ENCODE measurements around the gene OR9Q1. TPM values are rescaled to one million over a fixed set of nuclear protein-coding genes. Genes with fewer than 3 reads are reported as not detected.

Gene OR9Q1
- polyA plus RNA-seq, 1 donor from 2014 or later: not detected

DNA sequence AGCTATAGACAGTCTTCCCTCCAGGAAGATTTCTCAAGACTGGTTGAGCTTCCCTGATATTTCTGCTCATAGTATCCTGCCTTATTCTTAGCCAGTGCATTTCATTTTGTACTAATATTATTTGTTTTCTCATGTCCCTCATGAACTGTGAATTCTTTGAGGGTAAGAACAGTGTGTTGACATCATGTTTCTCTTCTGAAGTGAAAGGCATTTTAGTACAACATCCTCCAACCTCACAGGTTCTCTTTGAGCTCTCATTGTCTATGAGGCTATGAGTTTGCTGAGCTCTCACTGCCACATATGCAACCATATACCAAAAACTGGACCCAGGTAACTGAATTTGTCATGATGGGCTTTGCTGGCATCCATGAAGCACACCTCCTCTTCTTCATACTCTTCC is 7.0 kb downstream of the OR9Q1 start, which contains the start of gene OR6Q1:
Gene OR6Q1 (plus strand): TSS at position 301 of the 400 bp plus-strand sequence. CDS start 0 bp downstream, at position 301.
- Histone ChIP-seq H3K9me2 (ENCODE audit: insufficient read depth, low read length) (no peaks in the 10 kb centered on the region), H3K27me3 (ENCODE audit: insufficient read depth, low read depth, low read length) (no peaks in the 10 kb centered on the region), H4K20me1 (ENCODE audit: insufficient read depth) (no peaks in the 10 kb centered on the region), H3K79me2 (replicated peaks; ENCODE audit: insufficient read depth, low read length) (no peaks in the 10 kb centered on the region), H3K27ac (ENCODE audit: low read length) (no peak within 1 kb of the TSS), H2AFZ (ENCODE audit: low read depth, low read length) (no peak within 1 kb of the TSS), H3K36me3 (ENCODE audit: insufficient read depth, low read length) (no peaks in the 10 kb centered on the region), H3K9me3 (ENCODE audit: low read length) (no peaks in the 10 kb centered on the region), H3F3A (ENCODE audit: insufficient read depth, low read length, poor library complexity, severe bottlenecking) (no peaks in the 10 kb centered on the region), H3K9ac (ENCODE audit: low read length) (no peak within 1 kb of the TSS), H3K4me3 (ENCODE audit: low read length) (no peak within 1 kb of the TSS), H3K4me2 (ENCODE audit: low read length) (no peak within 1 kb of the TSS)
- TF ChIP-seq TAF1 (IDR thresholded peaks at IDR 0.05; ENCODE audit: low read depth) (no peak), SMC3 (conservative IDR thresholded peaks at IDR 0.05; ENCODE audit: poor library complexity) (no peak), POLR2AphosphoS5 (IDR thresholded peaks at IDR 0.05) (no peak), EZH2 (IDR thresholded peaks at IDR 0.05; ENCODE audit: borderline replicate concordance, insufficient read depth, low read length, poor library complexity, severe bottlenecking) (no peak), MXI1 (conservative IDR thresholded peaks at IDR 0.05; ENCODE audit: poor library complexity, severe bottlenecking) (no peak), RAD21 (conservative IDR thresholded peaks at IDR 0.05) (no peak), EP300 (conservative IDR thresholded peaks at IDR 0.05; ENCODE audit: poor library complexity, severe bottlenecking) (no peak)
- TF ChIP-seq, protein P1, sequence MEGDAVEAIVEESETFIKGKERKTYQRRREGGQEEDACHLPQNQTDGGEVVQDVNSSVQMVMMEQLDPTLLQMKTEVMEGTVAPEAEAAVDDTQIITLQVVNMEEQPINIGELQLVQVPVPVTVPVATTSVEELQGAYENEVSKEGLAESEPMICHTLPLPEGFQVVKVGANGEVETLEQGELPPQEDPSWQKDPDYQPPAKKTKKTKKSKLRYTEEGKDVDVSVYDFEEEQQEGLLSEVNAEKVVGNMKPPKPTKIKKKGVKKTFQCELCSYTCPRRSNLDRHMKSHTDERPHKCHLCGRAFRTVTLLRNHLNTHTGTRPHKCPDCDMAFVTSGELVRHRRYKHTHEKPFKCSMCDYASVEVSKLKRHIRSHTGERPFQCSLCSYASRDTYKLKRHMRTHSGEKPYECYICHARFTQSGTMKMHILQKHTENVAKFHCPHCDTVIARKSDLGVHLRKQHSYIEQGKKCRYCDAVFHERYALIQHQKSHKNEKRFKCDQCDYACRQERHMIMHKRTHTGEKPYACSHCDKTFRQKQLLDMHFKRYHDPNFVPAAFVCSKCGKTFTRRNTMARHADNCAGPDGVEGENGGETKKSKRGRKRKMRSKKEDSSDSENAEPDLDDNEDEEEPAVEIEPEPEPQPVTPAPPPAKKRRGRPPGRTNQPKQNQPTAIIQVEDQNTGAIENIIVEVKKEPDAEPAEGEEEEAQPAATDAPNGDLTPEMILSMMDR (IDR thresholded peaks at IDR 0.05; ENCODE audit: poor library complexity, severe bottlenecking): no peak
- TF ChIP-seq, protein P2, sequence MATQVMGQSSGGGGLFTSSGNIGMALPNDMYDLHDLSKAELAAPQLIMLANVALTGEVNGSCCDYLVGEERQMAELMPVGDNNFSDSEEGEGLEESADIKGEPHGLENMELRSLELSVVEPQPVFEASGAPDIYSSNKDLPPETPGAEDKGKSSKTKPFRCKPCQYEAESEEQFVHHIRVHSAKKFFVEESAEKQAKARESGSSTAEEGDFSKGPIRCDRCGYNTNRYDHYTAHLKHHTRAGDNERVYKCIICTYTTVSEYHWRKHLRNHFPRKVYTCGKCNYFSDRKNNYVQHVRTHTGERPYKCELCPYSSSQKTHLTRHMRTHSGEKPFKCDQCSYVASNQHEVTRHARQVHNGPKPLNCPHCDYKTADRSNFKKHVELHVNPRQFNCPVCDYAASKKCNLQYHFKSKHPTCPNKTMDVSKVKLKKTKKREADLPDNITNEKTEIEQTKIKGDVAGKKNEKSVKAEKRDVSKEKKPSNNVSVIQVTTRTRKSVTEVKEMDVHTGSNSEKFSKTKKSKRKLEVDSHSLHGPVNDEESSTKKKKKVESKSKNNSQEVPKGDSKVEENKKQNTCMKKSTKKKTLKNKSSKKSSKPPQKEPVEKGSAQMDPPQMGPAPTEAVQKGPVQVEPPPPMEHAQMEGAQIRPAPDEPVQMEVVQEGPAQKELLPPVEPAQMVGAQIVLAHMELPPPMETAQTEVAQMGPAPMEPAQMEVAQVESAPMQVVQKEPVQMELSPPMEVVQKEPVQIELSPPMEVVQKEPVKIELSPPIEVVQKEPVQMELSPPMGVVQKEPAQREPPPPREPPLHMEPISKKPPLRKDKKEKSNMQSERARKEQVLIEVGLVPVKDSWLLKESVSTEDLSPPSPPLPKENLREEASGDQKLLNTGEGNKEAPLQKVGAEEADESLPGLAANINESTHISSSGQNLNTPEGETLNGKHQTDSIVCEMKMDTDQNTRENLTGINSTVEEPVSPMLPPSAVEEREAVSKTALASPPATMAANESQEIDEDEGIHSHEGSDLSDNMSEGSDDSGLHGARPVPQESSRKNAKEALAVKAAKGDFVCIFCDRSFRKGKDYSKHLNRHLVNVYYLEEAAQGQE (IDR thresholded peaks at IDR 0.05; ENCODE audit: borderline replicate concordance): no peak

DNA sequence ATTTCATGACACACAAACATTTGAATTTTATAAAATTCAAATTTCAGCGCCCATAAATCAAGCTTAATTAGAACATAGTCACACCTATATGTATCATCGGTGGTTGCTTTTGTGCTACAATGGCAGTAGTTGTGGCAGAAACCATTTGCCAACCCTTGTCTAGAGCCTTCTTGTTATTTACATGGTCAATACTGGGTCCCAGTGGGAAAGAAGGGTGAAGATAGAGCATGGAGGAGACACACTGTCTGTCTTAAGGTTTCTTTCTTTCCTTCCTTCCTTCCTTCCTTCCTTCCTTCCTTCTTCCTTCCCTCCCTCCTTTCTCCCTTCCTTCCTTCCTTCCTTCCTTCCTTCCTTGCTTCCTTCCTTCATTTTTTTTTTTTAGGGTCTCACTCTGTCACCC is 10.8 kb downstream of the OR9Q1 start:
- Histone ChIP-seq H3K9ac (ENCODE audit: low read length) (no peak overlapping the region), H3K4me2 (ENCODE audit: low read length) (no peak overlapping the region), H2AFZ (ENCODE audit: low read depth, low read length) (no peak overlapping the region), H3F3A (ENCODE audit: insufficient read depth, low read length, poor library complexity, severe bottlenecking) (no peaks in the 10 kb centered on the region), H4K20me1 (ENCODE audit: insufficient read depth) (no peaks in the 10 kb centered on the region), H3K4me3 (ENCODE audit: low read length) (no peak overlapping the region), H3K79me2 (replicated peaks; ENCODE audit: insufficient read depth, low read length) (no peaks in the 10 kb centered on the region), H3K27me3 (ENCODE audit: insufficient read depth, low read depth, low read length) (no peaks in the 10 kb centered on the region), H3K36me3 (ENCODE audit: insufficient read depth, low read length) (no peaks in the 10 kb centered on the region), H3K9me3 (ENCODE audit: low read length) (no peaks in the 10 kb centered on the region), H3K27ac (ENCODE audit: low read length) (no peak overlapping the region), H3K9me2 (ENCODE audit: insufficient read depth, low read length) (no peaks in the 10 kb centered on the region)
- TF ChIP-seq RAD21 (conservative IDR thresholded peaks at IDR 0.05) (no peak), MXI1 (conservative IDR thresholded peaks at IDR 0.05; ENCODE audit: poor library complexity, severe bottlenecking) (no peak), POLR2AphosphoS5 (IDR thresholded peaks at IDR 0.05) (no peak)

Measured in neural cell (in vitro differentiated cells).